HG03108 (cell line): ENCODE data around the gene SEMA3C.

ENCODE experiments used
- ATAC-seq: cut with Tn5 transposase; IDR thresholded peaks from one replicate; pipeline ENCODE4 v1.9.1; 2021; ENCODE audit warnings: moderate library complexity; ENCODE audit not compliant: unreplicated experiment

SEMA3C gene

DNA sequence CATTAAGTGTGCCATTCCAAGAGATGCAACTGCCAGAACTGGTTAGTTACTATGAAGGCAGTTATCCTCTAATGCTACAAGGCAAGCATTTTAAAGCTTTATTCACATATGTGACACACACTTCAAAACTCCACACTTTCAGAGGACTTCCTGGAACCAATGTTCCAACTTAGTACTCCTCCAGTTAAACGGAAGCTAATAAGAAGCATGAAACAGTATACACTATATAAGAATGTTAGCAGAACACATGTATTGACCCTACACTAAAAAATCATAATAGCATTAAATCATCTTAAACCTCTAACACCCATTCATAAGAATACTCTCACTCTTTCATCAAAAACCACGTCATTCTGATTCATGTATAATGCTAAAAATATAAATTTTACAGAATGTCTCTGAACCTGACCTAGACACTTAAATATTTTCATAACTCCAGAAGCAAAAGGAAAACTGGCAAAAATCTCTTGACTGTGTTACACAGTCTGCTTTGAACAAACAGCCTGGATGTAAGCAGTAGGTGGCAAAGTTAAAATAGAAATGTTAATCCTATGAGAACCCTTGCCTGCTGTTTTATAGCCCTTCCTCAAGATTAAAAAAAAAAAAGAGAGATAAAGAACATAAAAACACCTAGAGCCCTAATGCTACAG, 135.0 kb downstream of the SEMA3C start:
- ATAC-seq, result no peak

DNA sequence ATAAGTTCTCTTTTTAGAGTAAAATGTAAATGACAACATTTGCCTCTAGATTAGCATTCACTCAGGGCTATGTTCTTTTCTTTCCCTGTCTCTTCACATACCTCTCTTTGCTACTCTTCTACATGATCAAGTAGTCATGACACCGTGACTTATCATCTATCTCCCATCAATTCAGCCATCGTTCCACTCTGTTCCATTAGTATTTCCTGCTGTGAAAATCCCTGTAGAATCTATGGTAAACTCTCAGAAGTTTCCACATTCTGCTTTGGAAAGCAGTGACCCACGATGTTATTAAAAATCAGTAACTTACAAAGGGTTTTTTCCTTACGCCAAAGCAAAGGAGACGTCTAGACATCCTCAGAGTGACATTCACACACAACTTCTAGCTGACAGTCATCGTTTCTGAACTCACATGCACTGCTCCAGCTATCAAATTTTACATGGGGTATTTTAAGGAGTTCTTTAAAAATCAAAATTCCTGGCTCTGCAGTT, 135.6 kb downstream of the SEMA3C start:
- ATAC-seq, result no peak

DNA sequence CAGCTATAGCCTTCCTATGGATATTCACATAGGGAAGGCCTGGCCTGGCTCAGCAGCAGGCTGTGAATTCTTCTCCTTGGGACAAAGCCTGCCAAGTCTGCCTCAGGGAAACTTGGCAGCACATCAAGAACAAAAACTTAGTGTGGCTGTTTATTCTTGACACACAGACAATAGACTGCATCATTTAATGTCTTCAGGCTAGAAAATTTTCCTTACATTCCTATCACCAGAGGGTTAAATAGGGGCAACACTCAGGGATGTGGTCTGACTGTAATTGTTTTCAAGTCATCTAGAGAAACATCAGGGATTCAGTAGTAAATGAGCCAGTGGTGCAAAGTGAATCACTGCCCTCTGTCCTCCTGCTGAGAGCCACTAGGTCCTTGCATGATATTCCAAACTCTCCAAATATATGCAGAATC, 137.3 kb downstream of the SEMA3C start:
- no peak for ATAC-seq

- ATAC-seq, result no peak
Measured at GRCh38 chr7:80781146-80781545, 137.7 kb downstream of the SEMA3C start.

DNA sequence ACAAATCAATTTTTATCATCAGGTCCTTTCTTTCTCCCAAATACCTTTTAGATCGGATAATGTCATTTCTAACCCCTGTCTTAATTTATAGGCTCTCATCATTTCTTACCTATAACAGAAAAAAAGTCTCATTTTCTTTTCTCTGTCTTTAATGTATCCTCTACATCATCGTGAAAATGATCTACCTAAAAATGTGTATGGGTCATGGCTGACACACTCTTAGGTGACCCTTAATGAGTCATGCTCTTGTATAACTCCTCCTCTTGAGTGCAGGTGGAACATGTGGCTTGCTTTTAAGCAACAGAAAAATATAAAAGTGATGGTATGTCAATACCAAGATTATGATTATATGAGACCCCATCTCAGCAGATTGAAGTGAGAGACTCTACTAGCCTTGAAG, 139.4 kb downstream of the SEMA3C start:
- ATAC-seq, result no peak

DNA sequence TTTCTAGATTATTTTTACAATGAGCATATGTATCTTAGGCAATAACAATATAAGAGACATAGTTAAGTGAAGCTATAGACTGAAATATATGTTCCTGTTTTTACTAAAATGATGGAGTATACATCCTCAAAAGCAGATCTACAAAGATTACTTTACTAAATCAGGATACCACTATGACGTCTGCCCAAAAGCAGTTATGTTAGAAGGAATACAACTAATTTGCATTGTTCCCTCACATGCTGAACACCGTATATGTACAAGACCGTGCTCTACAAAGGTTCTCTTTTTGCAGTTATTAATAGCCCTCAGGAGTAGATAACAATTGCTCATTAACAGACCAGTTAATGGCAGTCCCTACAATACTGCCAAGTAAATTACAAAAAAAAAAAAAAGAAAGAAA, 143.0 kb downstream of the SEMA3C start:
- no peak for ATAC-seq

DNA sequence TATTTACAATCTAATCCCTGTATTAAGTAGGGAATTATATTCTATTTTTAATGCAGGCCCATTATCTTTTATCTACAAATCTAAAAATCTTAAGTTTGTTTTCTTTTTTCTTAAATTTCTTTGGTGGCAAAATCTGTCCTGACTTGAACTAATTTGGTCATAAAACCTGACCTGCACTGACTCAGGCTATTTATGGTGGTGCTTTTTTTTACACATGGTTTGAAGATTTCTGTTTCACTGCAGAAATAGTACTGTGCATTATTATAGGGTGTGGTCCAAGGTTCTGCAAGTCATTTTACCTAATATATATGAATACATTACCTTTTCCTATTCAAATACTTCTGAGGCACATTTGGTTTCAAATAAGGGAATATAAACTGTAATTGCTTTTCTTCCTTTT, 143.4 kb downstream of the SEMA3C start:
- ATAC-seq, result no peak

GRCh38 chr7:80774843-80775242, 144.0 kb downstream of the SEMA3C start:
- ATAC-seq, result no peak

GRCh38 chr7:80773787-80774508, 144.9 kb downstream of the SEMA3C start:
- ATAC-seq, result no peak

DNA sequence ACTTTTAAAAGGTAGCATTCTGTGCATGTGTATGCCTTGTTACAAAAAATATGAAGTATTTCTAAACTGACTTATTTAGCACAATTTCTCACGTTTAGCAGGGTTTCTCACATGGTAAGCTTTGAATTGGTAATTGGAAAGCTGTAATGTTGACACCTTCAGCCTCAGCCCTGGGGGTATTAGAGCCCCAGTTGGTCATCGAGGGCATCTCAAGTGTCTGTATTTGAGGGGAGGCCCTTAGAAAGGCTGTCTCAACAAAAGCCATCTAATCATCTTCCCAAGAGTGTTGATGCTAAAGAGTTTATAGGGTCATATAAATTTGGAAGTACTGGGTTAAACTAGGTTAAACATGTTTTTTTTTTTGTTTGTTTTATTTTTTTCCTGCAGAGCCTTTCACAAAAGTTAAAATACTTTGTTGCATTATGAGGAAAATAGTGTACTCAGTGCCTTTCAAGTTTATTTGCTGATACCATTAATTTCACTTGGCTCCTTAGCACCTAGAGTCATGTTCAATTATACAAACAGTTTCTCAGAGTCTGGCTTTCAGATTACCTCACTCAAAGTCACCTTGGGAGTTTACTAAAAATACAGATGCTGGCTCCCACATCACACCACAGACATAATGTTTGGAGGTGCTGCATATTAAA, 146.4 kb downstream of the SEMA3C start:
- no peak for ATAC-seq

DNA sequence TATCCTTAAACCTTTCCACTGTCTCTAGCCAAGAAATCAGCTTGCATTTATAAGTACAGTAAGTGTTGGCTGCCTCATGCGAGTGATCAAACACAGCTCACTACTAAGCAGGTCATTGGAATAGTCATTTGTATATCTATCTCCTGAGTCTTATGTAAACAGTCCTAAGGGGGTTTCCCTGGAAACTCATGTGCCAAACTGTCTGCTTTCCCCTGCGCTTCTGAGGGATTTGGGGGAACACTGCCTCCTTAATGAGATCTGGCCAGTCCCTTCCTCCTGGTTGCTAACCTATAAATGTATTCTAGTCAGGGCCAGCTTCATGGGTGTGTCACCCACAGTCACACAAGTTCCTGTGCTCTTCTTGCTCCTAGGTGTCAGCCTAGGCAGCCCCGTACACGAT, 147.3 kb downstream of the SEMA3C start:
- no peak for ATAC-seq

- ATAC-seq, result no peak
Measured at GRCh38 chr7:80770675-80771081, 148.2 kb downstream of the SEMA3C start.

DNA sequence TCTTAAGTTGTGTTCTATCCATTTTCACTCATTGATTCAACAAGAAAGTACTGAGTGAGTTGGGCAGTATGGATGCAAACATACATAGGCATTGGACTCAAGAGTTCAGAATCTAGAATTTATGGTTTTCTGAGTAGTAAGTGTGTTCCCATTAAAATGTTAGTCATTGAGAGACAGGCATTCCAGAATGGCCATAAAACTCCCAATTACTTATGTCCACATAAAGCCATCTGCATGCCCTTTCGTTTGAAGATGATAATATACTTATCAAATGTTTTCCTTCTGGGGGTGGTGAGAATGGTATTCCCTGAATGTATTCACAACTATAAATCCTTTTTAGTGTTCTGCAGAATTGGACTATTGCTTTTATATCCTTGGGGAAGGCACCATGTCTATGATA, 148.8 kb downstream of the SEMA3C start:
- no peak for ATAC-seq

DNA sequence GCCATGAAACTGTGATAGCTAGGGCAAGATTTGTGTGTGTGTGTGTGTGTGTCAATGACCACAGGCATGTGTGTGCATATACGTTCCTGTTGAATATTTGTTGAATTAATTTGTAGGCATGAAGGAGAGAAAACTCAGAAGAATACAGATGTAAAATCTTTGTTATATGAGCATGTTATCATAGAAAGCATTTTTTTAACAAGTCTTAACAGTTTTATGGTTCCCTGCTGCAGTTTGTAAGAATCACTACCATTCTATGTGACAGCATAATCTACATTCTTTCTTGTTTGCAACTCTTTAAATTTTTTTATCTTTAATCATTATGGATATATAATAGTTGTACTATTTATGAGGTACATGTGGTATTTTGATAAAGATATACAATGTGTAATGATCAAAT, 150.1 kb downstream of the SEMA3C start:
- ATAC-seq, result no peak

DNA sequence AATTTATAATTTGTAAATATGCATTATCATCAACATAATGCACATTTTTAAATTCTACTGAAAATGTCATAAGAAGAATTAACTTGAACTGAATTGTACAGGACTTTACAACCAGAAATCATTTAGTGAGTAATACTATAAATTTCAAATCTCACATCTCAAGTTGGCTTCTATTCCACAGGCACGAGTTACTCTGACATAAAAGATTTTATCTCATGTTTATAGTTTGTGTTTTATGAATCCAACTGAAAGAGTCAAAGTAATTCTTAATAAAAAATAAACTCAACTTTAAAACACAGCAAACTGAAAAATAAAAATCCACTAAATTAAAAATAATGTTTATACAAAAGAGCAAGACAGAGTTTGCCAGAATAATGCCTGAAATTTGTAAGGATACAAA, 151.2 kb downstream of the SEMA3C start:
- ATAC-seq, result no peak

DNA sequence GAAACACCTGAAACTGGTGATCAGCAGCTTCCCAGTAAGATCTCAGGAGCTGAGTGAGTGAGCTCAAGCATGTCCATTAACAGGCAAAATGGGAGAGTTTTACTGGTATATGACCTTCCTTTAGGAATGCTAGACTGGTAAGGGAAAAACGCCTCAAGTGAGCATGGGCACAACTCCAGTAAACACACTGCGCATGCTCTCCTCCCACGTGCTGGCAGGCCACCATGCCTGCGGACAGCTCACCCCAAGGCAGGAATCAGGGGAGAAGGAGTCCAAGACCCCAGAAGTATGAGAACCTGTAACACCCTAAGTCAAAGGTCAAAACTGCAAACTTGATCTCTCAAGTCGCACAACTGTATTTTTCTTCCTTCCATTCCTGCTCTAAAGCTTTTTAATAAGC, 152.1 kb downstream of the SEMA3C start:
- ATAC-seq, result no peak

DNA sequence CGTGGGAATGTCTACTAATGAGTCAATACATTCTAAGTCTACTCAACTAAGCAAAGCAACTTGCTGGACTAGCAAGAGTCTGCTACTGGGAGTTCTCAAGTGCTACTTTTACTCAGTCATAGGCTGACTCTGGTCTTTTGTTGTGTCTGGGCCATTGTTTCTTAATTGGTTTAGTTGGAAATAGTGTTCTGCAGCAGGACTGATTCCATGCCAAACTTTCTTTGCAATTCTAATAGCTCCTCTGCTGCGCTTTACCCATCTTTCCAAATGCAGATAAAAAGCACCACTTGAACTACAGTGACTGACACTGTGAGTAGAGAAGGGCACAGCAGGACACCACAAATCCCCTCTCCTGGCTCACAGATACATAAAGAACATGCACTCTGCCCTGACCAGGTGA, 154.7 kb downstream of the SEMA3C start:
- no peak for ATAC-seq

- no peak for ATAC-seq
Measured at GRCh38 chr7:80763704-80764103, 155.1 kb downstream of the SEMA3C start.

DNA sequence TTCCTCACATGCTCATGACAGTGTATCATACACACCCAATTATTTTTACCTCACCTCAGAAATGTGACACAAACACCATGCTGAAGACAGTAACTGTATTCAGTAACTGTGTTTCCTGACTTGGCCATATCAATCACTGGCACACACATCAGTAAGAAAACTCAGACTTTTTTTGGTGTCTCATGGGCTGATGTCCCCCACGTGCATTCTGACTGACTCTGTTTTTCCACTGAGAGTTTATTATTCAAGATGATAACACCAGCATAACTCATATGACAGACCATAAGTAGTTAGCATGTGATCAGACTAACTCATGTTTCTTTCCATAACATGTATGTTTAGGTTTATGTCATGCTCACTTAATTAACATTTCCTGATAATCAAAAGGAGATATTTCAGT, 155.6 kb downstream of the SEMA3C start:
- ATAC-seq, result no peak

DNA sequence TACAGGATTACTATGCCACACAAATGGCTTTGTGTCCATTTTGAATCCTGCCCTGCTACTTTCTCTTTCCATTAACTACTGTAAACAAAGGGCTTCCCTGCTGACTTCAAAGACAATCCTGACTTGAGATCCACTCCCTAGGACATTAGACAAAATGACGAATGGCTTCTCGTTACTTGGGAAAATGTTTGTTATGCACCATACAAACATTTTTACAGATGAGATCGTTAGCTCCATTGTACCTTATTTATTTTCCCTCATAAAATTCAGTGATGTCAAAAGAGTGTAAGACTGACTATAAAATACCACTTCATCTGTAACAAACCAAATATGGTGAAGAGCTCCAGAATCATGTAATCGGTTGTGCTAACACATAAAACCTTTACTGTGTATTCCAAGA, 158.6 kb downstream of the SEMA3C start:
- ATAC-seq, result no peak

DNA sequence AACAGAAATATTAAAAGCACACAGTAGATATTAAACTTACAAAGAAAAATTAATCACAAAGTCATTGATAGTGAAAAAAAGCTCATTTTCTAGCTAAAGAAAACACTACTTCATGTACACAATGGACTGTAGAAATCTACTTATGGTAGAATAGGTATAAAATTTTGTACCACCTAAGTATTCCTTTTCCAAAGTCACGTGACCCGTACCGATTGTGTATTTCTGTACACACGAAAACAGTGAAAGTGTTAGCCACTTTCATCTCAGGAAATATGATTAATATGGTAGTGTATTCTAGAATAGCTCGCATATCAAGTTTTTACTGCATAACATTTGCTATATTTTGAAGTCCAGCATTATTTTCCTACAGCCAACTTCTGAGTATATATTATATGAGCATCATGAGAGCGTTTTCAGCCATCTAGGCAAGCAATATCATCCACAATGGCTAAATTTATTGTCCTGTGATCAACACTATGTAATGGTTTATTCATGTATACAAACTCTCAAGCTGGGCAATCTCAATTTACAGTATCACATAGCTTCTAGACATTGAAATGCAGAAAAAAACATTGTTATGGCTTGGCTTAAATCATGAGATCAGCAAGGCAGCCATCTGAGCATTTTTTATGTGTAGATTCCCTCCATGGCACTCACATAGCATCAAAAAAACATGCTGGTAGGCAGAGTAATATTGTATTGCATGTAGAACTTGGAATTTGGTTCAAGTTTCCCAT, 165.7 kb downstream of the SEMA3C start:
- no peak for ATAC-seq
